Stimulated activated naive CD8-positive, alpha-beta T cell treated with anti-CD3 and anti-CD28 coated beads, Interleukin-15, amount 100 ng/mL, for 72 hours (primary cell): Measurements from ENCODE around the gene CNTNAP4.

Experiments used
- ATAC-seq: fragments of 150-1000 bp; cut with Tn5 transposase; 2 replicates; pipeline ENCODE4 v1.10.0; 2021; ENCODE audit warnings: mild to moderate bottlenecking, moderate library complexity
- DNase-seq, 2 donors: peaks; one replicate each; pipeline ENCODE4 v3.0.0; 2021 to 2022
- H3K27ac Mint-ChIP-seq, 2 donors: one replicate each; pipeline ENCODE4 v1.8.0; 2022; ENCODE audit warnings: mild to moderate bottlenecking in 2 of 2, mixed read lengths in 2 of 2, moderate library complexity in 2 of 2
- H3K27me3 Mint-ChIP-seq: one replicate; pipeline ENCODE4 v1.8.0; 2022; ENCODE audit warnings: mixed read lengths
- H3K4me1 Mint-ChIP-seq: one replicate; pipeline ENCODE4 v1.8.0; 2022; ENCODE audit warnings: mild to moderate bottlenecking, mixed read lengths
- H3K4me3 Mint-ChIP-seq, 2 donors: one replicate each; pipeline ENCODE4 v1.8.0; 2022; ENCODE audit warnings: mild to moderate bottlenecking in 2 of 2, mixed read lengths in 2 of 2, moderate library complexity in 1 of 2
- H3K9me3 Mint-ChIP-seq, 2 donors: one replicate each; pipeline ENCODE4 v1.8.0; 2022; ENCODE audit warnings: mixed read lengths in 2 of 2

Gene CNTNAP4

DNA sequence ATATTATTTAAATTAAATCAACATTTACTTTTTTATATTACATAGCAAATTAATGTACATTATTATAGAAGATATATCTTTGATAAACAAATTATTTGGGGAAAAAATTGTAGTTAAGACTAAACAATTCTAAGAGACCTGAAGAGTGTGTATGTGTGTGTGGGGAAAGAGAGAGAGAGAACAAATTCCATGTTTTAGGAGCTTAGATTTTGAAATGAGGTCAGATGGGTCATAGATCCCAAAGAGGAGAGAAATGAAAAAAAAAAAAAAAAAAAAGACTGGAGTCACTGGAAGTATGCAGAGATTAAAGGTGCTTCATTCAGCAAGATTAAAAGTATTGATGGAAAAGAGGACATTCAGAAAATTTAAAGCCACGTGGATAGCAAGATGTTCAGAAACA lies 206.8 kb downstream of the CNTNAP4 start:
- no peak for DNase-seq
- no peak for ATAC-seq
- Mint-ChIP-seq H3K27ac (no peak overlapping the region), H3K4me3 (no peak overlapping the region), H3K4me1 (no peaks in the 10 kb centered on the region), H3K9me3 (peaks cover 7 to 11% of the 10 kb centered on the region in 2 donors), H3K27me3 (no peaks in the 10 kb centered on the region)

DNA sequence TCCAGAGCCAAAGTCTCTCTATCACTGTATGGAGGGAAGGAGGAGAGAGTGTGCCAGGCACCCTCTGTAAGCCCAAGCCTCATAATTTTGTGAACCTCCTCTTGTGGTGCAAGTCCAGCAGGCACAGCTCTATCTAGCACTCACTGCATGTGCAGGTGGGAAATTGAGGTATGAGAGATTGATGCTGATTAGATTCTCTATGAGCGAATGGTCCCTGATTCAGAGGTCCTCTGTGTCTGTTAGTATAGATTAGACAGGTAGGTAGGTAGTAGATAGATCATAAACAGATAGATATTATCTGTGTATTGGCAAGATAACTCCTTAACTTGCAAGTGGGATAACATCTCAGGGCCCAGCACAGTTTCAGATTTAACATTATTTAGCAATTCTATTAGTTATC lies 209.5 kb downstream of the CNTNAP4 start:
- Mint-ChIP-seq H3K4me3 (no peak overlapping the region), H3K4me1 (no peaks in the 10 kb centered on the region), H3K9me3 (peaks cover 16 to 20% of the 10 kb centered on the region in 2 donors), H3K27me3 (no peaks in the 10 kb centered on the region), H3K27ac (no peak overlapping the region)
- no peak for DNase-seq
- ATAC-seq, result no peak

DNA sequence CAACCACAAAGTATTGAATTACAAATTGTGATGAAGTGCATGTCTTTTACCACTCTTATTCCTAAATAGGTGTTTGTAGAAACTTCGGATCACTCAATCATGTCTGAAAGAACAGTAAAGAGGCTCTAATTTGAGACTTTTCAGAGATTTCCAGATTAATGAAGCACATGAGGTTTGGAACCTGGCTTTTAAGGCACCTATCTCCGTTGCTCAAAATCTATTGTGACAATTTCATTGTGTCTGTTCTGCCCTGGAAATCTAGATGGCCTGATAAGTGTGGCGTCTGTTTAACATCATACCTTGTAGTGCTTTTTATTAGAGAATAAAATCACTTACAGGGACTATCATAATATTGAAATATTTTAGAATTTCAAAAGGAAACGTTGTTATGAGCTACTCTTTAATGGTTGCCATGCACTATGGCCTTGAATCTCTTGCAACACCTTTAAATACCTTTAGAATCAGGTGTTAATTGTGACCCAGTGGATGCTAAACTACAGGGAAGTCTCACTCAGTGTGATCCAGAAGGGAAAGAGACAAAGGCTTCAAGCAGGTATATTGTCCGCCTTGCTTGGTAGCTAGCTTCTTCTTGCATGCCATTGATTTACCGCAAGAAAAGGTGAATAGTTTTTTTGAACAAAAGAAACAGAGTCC lies 210.3 kb downstream of the CNTNAP4 start:
- no peaks in the 10 kb centered on the region for H3K4me1 Mint-ChIP-seq
- no peak overlapping the region for H3K27ac Mint-ChIP-seq
- no peaks in the 10 kb centered on the region for H3K27me3 Mint-ChIP-seq
- ATAC-seq (no peak), DNase-seq (no peak)
- peaks cover 16 to 22% of the 10 kb centered on the region in 2 donors for H3K9me3 Mint-ChIP-seq
- H3K4me3 Mint-ChIP-seq, result no peak overlapping the region

DNA sequence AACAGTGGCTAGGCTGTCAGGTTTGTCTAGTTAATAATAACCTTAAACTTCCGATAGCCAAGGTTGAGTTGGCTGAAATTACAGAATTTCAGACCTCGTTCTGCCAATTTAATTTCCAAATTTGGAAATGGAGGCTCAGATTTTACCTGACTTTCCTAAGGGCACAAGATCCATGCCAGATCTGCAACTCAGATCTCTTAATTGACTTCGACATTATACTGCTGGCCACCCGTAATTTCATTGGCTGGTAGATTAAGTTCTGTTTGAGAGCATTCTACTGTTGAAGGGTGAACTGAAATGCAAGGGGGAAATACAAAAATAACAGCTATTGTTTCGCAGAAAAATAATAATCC lies 210.8 kb downstream of the CNTNAP4 start:
- Mint-ChIP-seq H3K4me1 (no peaks in the 10 kb centered on the region), H3K4me3 (no peak overlapping the region), H3K27me3 (no peaks in the 10 kb centered on the region), H3K9me3 (peaks cover 13 to 25% of the 10 kb centered on the region in 2 donors), H3K27ac (no peak overlapping the region)
- ATAC-seq (no peak), DNase-seq (no peak)

DNA sequence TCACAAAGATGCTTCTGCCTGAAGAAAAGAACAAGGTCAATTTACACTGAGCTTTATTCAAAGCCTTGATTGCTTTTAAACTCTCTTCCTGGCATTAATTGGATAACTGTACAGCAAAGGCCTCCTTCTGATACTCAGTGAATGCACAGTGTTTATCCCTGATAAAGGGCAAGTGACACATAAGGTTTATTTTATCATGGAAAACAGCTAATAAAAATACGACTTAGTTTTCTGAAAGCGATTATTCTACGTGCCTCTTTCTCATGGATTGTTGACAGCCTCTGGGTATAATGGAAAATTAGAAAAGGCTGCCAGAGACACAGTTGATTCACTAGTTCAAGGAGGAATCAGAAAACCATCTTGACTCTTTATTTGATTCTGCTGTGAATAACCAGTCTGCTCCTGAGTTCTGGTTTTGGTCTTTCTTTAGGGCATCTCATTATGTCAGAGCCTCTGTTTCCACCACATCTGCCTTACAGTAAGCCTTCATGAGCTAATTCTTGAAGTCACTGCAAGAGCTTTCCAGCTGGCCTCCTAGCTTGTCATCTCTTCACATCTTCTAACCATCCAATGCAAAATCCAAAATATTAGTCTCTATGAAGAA lies 212.9 kb downstream of the CNTNAP4 start:
- DNase-seq (no peak), ATAC-seq (no peak)
- Mint-ChIP-seq H3K27me3 (no peaks in the 10 kb centered on the region), H3K4me1 (no peaks in the 10 kb centered on the region), H3K4me3 (no peak overlapping the region), H3K27ac (no peak overlapping the region), H3K9me3 (peaks cover 9 to 16% of the 10 kb centered on the region in 2 donors)

DNA sequence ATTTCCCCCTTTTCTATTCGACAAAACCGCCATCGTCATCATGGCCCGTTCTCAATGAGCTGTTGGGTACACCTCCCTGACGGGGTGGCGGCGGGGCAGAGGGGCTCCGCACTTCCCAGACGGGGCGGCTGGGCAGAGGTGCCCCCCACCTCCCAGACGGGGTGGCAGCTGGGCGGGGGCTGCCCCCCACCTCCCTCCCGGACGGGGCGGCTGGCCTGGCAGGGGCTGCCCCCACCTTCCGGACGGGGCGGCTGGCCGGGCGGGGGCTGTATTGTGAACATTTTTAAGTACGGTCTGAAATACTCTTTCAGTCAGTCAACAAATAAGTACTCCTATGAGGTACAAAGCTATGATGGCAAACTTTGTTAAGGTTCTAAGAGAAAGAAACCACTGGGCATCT lies 222.8 kb downstream of the CNTNAP4 start:
- H3K27me3 Mint-ChIP-seq, result no peaks in the 10 kb centered on the region
- no peak overlapping the region for H3K27ac Mint-ChIP-seq
- no peak for ATAC-seq
- peaks cover 4 to 7% of the 10 kb centered on the region in 2 donors for H3K9me3 Mint-ChIP-seq
- no peak overlapping the region for H3K4me3 Mint-ChIP-seq
- no peaks in the 10 kb centered on the region for H3K4me1 Mint-ChIP-seq
- no peak for DNase-seq

DNA sequence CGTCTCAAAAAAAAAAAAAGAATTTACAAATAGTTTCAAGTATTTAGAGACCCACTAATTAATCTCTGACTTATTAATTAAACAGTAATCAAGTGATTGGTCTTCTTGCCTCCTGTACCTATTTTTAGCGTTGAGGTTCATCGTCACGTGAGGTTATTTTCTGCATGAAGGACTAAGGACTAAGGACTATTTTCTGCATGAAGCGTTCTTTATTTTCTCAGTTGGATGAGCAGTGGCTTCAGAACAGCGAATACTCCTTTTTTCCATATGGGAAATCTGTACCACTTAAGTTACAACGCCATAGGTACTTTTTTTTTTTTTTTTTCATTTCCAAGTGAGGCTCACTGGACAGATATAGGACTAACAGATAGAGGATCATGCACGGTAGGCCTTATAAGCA lies 224.9 kb downstream of the CNTNAP4 start:
- DNase-seq (no peak), ATAC-seq (no peak)
- Mint-ChIP-seq H3K27ac (no peak overlapping the region), H3K4me1 (no peaks in the 10 kb centered on the region), H3K4me3 (no peak overlapping the region), H3K9me3 (peaks cover 4 to 7% of the 10 kb centered on the region in 2 donors), H3K27me3 (no peaks in the 10 kb centered on the region)

DNA sequence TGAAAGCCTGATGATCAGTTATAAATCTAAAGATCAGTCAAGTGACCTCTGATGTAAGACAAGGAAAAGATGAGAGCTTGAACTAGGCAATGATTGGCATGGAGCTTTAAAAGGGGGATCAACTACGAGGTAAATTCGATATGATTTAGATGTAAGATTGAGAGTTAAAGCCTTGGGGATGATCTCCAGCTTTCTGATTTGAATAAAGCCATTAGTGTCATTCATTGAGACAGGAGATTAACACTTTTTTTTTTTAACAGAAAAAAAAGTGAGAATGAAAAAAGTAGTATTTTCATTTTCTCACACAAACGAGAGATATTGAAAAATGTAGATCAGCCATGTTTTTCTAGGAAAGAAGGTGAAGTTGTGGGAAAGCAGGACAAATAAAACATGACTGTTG lies 225.4 kb downstream of the CNTNAP4 start:
- ATAC-seq (no peak), DNase-seq (no peak)
- Mint-ChIP-seq H3K27ac (no peak overlapping the region), H3K27me3 (no peaks in the 10 kb centered on the region), H3K9me3 (peaks cover 4 to 7% of the 10 kb centered on the region in 2 donors), H3K4me3 (no peak overlapping the region), H3K4me1 (no peaks in the 10 kb centered on the region)

DNA sequence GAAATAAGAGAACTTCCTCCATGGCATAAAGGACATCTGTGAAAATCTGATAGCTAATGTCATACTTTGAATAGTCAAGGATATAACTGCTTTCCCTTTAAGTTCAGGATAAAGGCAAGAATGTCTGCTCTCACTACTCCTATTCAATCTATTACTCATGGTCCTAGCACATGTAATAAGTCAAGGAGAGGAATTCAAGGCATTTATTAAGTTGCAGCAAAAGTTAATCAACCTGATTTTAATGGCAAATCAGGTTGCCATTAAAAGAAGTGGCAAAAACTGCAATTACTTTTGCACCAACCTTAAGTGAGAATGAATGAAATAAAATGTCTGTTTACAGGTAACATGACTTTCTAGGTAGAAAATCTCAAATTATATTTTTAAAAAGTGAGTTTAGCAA lies 225.9 kb downstream of the CNTNAP4 start:
- ATAC-seq, result no peak
- DNase-seq, result no peak
- Mint-ChIP-seq H3K9me3 (peaks cover 4 to 7% of the 10 kb centered on the region in 2 donors), H3K4me1 (no peaks in the 10 kb centered on the region), H3K27me3 (no peaks in the 10 kb centered on the region), H3K4me3 (no peak overlapping the region), H3K27ac (no peak overlapping the region)

DNA sequence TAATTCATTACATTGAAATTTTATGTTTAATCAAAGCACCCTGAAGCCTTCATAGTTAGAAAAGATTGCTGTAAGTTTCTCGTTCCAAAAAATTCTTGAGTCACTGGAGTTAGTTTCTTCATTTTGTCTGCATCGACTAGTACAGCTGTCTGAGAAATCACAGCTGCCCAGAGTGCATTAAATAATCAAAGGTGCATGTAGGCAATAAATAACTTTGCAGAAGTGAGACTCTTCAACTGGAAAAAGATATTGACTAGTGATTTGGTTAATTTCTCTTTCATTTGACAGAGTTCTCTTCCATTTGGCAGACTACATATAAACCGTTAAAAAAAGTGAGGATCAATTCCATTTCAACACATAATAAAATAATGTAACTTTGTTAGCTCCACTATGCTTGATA lies 234.0 kb downstream of the CNTNAP4 start:
- ATAC-seq (no peak), DNase-seq (no peak)
- Mint-ChIP-seq H3K4me3 (no peak overlapping the region), H3K4me1 (no peaks in the 10 kb centered on the region), H3K27ac (no peak overlapping the region), H3K27me3 (no peaks in the 10 kb centered on the region), H3K9me3 (peaks cover 5 to 16% of the 10 kb centered on the region in 2 donors)

DNA sequence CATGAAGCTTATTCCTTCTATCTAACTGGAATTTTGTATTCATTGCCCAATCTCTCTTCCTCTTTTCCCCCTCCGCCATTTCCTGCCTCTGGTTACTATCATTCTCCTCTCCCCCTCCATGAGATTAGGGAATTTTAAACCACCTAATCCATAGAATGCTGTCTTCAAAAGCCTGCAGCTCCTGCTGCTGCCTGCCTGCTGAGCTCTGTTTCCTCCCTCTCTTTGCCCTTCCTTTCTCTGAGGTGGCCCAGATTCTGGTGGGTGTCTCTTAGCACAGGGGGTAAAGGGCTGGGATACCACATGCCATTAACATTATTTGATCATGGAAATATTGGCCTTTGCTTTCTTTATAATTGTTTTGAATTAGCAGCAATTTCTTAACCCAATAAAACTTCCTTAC lies 241.6 kb downstream of the CNTNAP4 start:
- H3K4me3 Mint-ChIP-seq, result no peak overlapping the region
- no peak for DNase-seq

DNA sequence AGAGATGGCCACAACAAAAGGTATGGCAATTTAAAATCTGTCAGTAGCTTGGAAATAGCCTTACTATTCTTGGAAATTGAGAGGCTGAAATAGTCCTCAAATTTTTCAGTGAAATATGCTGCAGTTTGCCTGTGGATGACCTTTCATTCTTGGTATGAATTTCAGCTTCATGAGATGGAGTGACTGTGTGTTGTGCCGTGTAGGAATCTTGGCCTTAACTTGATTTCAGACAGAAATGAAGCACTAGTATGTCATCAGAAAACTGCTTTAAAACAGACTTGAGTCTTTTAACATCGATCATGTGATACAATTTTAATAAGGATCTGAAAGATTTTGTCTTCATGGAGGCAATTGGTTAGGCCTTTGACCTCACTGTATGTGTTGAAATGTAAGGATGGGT lies 247.2 kb downstream of the CNTNAP4 start:
- H3K4me3 Mint-ChIP-seq, result no peak overlapping the region
- no peak for DNase-seq
- H3K27ac Mint-ChIP-seq, result no peak overlapping the region
- H3K27me3 Mint-ChIP-seq, result no peaks in the 10 kb centered on the region
- H3K9me3 Mint-ChIP-seq, result peaks cover 4 to 11% of the 10 kb centered on the region in 2 donors
- H3K4me1 Mint-ChIP-seq, result no peaks in the 10 kb centered on the region
- no peak for ATAC-seq

More for the DNA sequence above, 241.6 kb downstream of the CNTNAP4 start:
- ATAC-seq, result no peak
- Mint-ChIP-seq H3K4me1 (no peaks in the 10 kb centered on the region), H3K27ac (no peak overlapping the region), H3K27me3 (no peaks in the 10 kb centered on the region), H3K9me3 (peaks cover 0 to 11% of the 10 kb centered on the region in 2 donors)

DNA sequence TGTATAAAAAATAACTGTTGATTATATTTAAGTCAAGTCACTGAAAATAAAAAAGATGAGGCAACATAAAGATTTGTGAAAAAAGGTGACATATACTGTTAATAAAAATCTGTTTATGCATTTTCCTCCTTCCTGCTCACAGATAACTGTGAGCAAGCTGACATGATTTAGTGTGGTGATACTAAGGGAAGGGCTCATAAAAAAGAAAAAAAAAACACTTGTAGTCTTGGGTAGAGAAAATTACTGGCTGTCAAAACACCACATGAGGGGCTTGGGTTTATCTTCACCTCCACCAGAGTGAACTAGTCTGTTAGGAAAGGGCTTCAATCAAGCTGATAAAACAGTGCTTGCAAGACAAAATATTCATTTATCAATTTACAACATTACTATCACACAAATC lies 247.6 kb downstream of the CNTNAP4 start:
- no peak for DNase-seq
- H3K4me3 Mint-ChIP-seq, result no peak overlapping the region
- H3K27ac Mint-ChIP-seq, result no peak overlapping the region

DNA sequence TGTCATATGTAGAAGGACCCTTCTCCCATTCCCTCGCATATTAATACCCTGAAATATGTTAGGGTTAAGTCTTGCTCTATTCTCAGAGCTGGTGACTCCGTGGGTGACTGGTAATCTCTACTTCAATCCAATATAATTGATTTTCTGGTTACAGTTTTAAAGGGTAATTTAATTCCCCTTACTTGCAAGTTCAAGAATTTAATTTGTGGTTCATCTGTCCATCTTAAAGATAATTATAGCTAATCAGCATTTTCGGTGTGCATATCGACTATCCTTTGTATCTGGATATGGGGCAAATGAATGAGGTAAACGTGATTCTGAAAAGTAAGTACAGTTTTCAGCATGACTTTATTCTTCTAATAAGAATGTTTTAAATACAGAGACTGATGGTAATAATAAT lies 250.0 kb downstream of the CNTNAP4 start:
- peaks cover 4 to 6% of the 10 kb centered on the region in 2 donors for H3K9me3 Mint-ChIP-seq
- no peaks in the 10 kb centered on the region for H3K27me3 Mint-ChIP-seq
- no peaks in the 10 kb centered on the region for H3K4me1 Mint-ChIP-seq
- DNase-seq (no peak), ATAC-seq (no peak)
- H3K4me3 Mint-ChIP-seq, result no peak overlapping the region
- H3K27ac Mint-ChIP-seq, result no peak overlapping the region

More for the DNA sequence above, 247.6 kb downstream of the CNTNAP4 start:
- H3K27me3 Mint-ChIP-seq, result no peaks in the 10 kb centered on the region
- ATAC-seq, result no peak
- H3K4me1 Mint-ChIP-seq, result no peaks in the 10 kb centered on the region
- peaks cover 4 to 11% of the 10 kb centered on the region in 2 donors for H3K9me3 Mint-ChIP-seq

DNA sequence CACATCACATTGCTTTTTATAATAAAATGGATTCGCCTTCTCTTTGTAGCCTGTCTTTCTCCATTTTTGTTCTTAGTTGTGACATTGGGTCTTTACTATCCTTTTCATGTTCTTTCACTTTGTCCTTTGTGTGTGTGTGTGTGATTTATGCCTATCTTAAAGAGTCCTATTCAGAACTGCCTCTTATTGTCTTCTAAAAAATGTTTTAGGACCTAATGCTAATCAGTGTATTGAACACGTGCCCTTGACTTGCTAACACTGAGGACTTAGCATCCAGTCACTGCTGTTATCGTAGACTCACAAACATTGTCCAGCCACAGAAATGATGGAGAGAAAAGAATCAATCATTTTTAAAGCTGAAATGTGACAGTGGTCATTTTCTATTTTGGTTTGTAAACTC lies 251.9 kb downstream of the CNTNAP4 start:
- H3K4me1 Mint-ChIP-seq, result no peaks in the 10 kb centered on the region
- DNase-seq (no peak), ATAC-seq (no peak)
- H3K27me3 Mint-ChIP-seq, result no peaks in the 10 kb centered on the region
- peaks cover 8 to 11% of the 10 kb centered on the region in 2 donors for H3K9me3 Mint-ChIP-seq
- H3K27ac Mint-ChIP-seq, result no peak overlapping the region
- H3K4me3 Mint-ChIP-seq, result no peak overlapping the region

DNA sequence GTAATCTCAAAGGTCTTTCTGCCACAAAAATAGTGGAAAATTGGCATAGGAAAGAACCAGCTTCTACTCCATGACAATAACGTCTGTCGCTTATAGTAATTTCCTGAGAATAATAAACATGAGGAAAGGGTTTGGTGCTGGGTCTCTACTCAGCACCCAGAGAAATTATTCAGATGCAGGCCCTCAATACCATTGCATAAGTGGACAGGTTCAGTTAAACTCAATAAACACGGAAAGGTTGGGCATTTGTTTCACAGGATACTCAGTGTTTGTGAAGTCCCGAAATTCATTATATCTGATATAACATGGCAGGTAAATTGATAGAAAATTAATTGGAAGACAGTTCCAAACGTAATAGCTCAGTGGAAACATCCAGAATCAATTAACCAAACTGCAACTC lies 254.0 kb downstream of the CNTNAP4 start:
- DNase-seq (no peak), ATAC-seq (no peak)
- Mint-ChIP-seq H3K4me1 (no peaks in the 10 kb centered on the region), H3K27me3 (no peaks in the 10 kb centered on the region), H3K27ac (no peak overlapping the region), H3K4me3 (no peak overlapping the region), H3K9me3 (peaks cover 8 to 11% of the 10 kb centered on the region in 2 donors)
